Measurements from ENCODE around the gene ADAMTSL1. TPM values are rescaled to one million over a fixed set of nuclear protein-coding genes. Genes with fewer than 3 reads are reported as not detected.
A peak's percentile ranks its signal among the peaks of the same experiment; 100 is the strongest.

The ADAMTSL1 gene
- total RNA-seq, 6 donors from 2014 or later = 0.44 to 6.4 (median 2.3) TPM; not detected in 1

DNA sequence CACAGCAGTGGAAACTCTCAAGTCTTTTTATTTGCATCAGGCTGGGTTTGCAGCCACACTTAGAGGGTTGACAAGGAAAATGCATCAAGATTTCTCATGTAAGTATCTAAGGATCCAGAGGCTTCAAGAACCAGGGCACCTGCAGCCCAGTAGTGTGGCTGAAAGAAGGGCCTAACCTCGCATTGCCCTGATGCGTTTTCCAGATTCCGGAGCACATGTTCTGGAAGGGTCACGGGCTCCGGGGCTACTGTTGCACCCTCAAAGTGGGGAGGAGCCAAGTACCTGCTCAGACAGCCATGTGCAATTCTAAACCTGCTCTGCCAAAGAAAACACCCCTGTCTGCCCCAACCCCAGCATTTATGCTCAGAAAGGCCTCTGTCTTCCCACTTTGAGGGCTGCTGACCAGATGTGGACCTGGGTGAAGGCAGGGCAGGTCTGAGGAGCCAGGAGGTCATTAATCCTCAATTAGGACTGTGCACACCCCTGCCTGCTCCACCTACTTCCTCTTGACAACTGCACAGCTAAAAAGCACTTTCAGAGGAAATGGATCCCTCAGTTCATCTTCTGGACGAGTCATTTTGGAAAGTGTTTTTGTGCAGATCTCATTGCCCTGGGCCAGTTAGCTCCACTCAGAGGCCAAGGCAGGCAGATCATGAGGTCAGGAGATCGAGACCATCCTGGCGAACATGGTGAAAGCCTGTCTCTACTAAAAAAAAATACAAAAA, 448.4 kb downstream of the ADAMTSL1 start:
- H3K27me3 ChIP-seq = no peaks in the 10 kb centered on the region
- no peak overlapping the region for H3K4me3 ChIP-seq
- H3K27ac ChIP-seq = no peak overlapping the region
- WGBS, 2 donors = 77 to 80% methylated on average over 8 of the region's 8 CpGs
- H3K36me3 ChIP-seq = no peaks in the 10 kb centered on the region
- H3K9me3 ChIP-seq = no peaks in the 10 kb centered on the region
- TF ChIP-seq EP300 (IDR thresholded peaks at IDR 0.05) (no peak), POLR2A (IDR thresholded peaks at IDR 0.05) (no peak), POLR2AphosphoS5 (IDR thresholded peaks at IDR 0.05) (no peak)
- TF ChIP-seq, protein P1, sequence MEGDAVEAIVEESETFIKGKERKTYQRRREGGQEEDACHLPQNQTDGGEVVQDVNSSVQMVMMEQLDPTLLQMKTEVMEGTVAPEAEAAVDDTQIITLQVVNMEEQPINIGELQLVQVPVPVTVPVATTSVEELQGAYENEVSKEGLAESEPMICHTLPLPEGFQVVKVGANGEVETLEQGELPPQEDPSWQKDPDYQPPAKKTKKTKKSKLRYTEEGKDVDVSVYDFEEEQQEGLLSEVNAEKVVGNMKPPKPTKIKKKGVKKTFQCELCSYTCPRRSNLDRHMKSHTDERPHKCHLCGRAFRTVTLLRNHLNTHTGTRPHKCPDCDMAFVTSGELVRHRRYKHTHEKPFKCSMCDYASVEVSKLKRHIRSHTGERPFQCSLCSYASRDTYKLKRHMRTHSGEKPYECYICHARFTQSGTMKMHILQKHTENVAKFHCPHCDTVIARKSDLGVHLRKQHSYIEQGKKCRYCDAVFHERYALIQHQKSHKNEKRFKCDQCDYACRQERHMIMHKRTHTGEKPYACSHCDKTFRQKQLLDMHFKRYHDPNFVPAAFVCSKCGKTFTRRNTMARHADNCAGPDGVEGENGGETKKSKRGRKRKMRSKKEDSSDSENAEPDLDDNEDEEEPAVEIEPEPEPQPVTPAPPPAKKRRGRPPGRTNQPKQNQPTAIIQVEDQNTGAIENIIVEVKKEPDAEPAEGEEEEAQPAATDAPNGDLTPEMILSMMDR (IDR thresholded peaks at IDR 0.05) = no peak
- H3K4me1 ChIP-seq = no peaks in the 10 kb centered on the region
- DNase-seq (no peak), ATAC-seq (ENCODE audit: low FRiP score in 2 of 2) (peak in 1 of 2 donors; percentile 24)

DNA sequence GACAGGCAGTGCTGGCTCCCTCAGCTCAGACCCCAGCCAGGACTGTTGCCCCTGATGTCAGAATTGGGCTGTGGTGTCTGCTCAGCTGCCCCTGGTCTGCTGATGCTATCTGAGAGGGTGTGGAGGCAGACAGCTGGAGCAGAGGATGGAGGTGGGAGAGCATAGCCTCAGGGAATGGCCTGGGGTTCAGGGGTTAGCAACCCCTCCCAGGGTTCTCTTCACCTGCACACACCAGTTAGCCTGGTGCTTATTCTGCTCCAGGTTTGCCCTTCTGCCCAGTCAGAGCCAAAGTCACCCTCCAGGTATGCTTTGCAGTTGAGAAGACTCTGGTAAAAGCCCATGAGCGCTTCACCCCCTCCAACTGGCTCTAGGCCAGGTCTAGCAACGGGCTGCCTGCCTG, 449.2 kb downstream of the ADAMTSL1 start:
- no peak overlapping the region for H3K27ac ChIP-seq
- no peaks in the 10 kb centered on the region for H3K4me1 ChIP-seq
- no peaks in the 10 kb centered on the region for H3K36me3 ChIP-seq
- ATAC-seq (ENCODE audit: low FRiP score in 2 of 2) = no peak
- no peak overlapping the region for H3K4me3 ChIP-seq
- DNase-seq = no peak
- H3K27me3 ChIP-seq = no peaks in the 10 kb centered on the region
- WGBS, 2 donors = 49 to 62% methylated on average over 2 of the region's 2 CpGs
- TF ChIP-seq EP300 (IDR thresholded peaks at IDR 0.05) (no peak), POLR2AphosphoS5 (IDR thresholded peaks at IDR 0.05) (no peak), POLR2A (IDR thresholded peaks at IDR 0.05) (no peak)
- TF ChIP-seq, protein P1 (IDR thresholded peaks at IDR 0.05) = no peak
- no peaks in the 10 kb centered on the region for H3K9me3 ChIP-seq

DNA sequence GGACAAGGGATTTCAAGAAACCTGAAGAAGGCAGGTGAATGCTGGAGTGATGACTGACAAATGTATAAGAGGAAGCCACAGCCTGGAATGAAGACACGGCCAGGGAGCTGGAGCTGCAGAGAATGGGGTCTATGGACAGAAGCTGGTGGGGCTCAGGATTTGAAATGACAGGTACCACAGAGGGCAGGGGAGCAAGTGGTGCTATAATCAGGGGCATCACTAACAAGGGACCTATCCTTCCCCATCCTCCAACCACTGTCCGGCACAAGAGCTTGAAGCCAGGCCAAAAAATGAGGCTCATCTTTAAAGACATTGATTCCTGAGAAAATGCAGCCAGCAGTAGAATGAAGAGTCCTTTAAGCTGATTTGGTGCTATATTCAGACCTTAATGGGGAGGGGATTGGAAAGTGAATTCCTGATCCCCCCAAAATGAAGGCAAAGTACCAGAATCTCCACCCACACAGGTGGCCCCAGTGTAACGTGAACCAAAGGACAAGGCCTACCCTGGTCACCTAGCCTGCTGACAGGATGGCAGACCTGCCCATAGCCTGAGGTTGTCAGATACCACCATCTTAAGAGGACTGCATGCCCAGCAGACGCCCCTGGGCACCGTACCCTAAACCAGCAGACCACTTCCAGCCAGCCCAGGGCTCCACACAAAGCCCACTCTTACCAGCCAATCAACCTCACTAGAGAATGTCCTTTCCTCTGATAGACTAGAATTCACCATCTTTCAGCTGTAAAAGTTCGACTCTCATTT, 449.9 kb downstream of the ADAMTSL1 start:
- H3K27me3 ChIP-seq = no peaks in the 10 kb centered on the region
- TF ChIP-seq POLR2AphosphoS5 (IDR thresholded peaks at IDR 0.05) (no peak), EP300 (IDR thresholded peaks at IDR 0.05) (no peak)
- no peak overlapping the region for H3K27ac ChIP-seq
- H3K4me3 ChIP-seq = no peak overlapping the region
- H3K4me1 ChIP-seq = no peaks in the 10 kb centered on the region
- ATAC-seq (ENCODE audit: low FRiP score in 2 of 2) (no peak), DNase-seq (no peak)
- WGBS, 2 donors = 94 to 96% methylated on average over 5 to 6 of the region's 6 CpGs
- H3K36me3 ChIP-seq = no peaks in the 10 kb centered on the region
- H3K9me3 ChIP-seq = no peaks in the 10 kb centered on the region

DNA sequence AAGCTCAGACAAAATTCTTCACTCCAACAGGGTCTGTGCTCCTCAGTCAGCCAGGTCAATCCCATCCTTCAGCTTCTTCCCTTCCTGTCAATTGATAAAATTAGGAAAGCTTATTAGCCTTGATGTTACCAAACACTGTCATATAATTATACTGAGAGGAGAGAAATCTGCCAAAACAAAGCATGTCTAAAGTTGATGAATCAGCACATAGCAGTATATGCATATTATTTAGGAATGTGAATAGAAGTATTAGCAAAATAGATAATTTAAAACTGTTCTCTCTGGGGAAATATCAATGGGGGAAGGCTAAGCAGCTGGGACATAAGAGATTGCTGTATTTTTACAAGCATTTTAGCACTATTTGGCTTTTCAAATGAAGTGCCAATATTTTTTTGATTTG, 451.9 kb downstream of the ADAMTSL1 start:
- TF ChIP-seq EP300 (IDR thresholded peaks at IDR 0.05) (no peak), POLR2AphosphoS5 (IDR thresholded peaks at IDR 0.05) (no peak)
- TF ChIP-seq, protein P1 (IDR thresholded peaks at IDR 0.05) = no peak
- DNase-seq (no peak), ATAC-seq (ENCODE audit: low FRiP score in 2 of 2) (no peak)
- Histone ChIP-seq H3K9me3 (no peaks in the 10 kb centered on the region), H3K4me1 (no peaks in the 10 kb centered on the region), H3K27me3 (no peaks in the 10 kb centered on the region), H3K4me3 (no peak overlapping the region), H3K27ac (no peak overlapping the region), H3K36me3 (no peaks in the 10 kb centered on the region)

DNA sequence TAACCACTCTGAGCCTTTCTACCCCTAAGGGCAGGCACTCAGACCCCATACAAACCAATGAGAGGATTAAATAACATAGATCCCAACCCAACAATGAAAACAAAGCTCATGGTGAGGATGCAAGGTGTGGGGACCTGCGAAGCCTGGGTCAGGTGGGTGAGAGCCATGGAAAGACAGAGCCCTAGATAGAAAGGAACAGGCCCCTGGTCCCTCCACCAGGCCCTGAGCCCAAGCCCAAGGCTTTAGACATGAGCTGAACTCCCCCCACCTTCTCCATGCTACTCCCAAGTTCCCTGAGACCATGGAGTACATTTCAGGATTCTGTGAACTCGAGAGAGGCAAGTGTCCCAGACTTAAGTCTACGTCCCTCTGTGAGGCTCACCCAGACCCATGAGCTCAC, 452.6 kb downstream of the ADAMTSL1 start:
- DNase-seq (no peak), ATAC-seq (ENCODE audit: low FRiP score in 2 of 2) (no peak)
- H3K9me3 ChIP-seq = no peaks in the 10 kb centered on the region
- 84 to 89% methylated on average over 3 of the region's 3 CpGs for WGBS, 2 donors
- H3K27me3 ChIP-seq = no peaks in the 10 kb centered on the region
- H3K27ac ChIP-seq = no peak overlapping the region
- TF ChIP-seq POLR2A (IDR thresholded peaks at IDR 0.05) (no peak), EP300 (IDR thresholded peaks at IDR 0.05) (no peak), POLR2AphosphoS5 (IDR thresholded peaks at IDR 0.05) (no peak)
- TF ChIP-seq, protein P1 (IDR thresholded peaks at IDR 0.05) = no peak
- H3K4me1 ChIP-seq = no peaks in the 10 kb centered on the region
- no peaks in the 10 kb centered on the region for H3K36me3 ChIP-seq
- no peak overlapping the region for H3K4me3 ChIP-seq
